Measurements from ENCODE around the gene SLC25A12.

DNA sequence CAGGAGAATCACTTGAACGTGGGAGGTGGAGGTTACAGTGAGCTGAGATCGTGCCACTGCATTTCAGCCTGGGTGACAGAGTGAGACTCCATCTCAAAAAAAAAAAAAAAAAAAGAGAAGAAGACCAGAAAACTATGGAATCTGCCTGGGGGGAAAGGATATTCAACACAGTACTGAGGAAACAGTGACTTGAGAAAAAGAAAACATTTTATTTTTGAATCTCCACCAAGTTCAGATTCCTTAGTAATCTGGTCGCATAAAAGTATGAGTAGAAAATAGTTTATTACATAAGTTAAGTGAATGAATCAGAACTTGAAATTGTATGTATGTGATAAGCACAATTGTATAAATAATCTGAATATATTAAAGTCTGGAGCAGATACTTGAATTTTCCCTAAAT, 15.2 kb upstream of the SLC25A12 start:
- TF ChIP-seq, protein P1, sequence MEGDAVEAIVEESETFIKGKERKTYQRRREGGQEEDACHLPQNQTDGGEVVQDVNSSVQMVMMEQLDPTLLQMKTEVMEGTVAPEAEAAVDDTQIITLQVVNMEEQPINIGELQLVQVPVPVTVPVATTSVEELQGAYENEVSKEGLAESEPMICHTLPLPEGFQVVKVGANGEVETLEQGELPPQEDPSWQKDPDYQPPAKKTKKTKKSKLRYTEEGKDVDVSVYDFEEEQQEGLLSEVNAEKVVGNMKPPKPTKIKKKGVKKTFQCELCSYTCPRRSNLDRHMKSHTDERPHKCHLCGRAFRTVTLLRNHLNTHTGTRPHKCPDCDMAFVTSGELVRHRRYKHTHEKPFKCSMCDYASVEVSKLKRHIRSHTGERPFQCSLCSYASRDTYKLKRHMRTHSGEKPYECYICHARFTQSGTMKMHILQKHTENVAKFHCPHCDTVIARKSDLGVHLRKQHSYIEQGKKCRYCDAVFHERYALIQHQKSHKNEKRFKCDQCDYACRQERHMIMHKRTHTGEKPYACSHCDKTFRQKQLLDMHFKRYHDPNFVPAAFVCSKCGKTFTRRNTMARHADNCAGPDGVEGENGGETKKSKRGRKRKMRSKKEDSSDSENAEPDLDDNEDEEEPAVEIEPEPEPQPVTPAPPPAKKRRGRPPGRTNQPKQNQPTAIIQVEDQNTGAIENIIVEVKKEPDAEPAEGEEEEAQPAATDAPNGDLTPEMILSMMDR (IDR thresholded peaks at IDR 0.05; ENCODE audit: low read depth, low read length), result no peak
- no peak for TF ChIP-seq EZH2phosphoT487 (IDR thresholded peaks at IDR 0.05; ENCODE audit: low read depth)

All from OCI-LY3 (cell line).